CD4-positive, alpha-beta T cell treated with Interleukin-17A for 4 hours (primary cell): ENCODE data around the gene CNKSR3.
A peak's percentile ranks its signal among the peaks of the same experiment; 100 is the strongest.

ENCODE experiments used
- DNase-seq: peaks from one replicate; pipeline ENCODE4 v3.0.0-alpha.2; 2020; ENCODE audit warnings: mixed read lengths

CNKSR3 gene

DNA sequence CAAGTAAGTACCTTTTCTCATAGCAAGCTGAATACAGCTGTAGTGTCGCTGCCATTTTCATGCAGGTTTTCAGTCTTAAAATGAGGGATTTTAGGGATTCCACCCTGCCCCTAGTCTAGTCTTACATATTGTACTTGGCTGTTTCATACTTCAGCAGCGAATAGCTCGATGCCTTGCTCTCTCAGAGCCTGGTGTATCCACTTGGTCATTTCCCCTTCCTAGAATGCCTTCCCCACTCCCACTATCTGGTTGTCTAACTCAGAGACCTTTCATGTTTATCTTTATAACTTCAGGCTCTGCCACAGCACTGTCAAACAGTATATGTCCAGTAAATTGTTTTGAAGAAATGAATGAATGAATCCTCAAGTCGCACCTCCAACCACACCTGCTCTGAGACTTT lies 132.8 kb downstream of the CNKSR3 start:
- DNase-seq: no peak

DNA sequence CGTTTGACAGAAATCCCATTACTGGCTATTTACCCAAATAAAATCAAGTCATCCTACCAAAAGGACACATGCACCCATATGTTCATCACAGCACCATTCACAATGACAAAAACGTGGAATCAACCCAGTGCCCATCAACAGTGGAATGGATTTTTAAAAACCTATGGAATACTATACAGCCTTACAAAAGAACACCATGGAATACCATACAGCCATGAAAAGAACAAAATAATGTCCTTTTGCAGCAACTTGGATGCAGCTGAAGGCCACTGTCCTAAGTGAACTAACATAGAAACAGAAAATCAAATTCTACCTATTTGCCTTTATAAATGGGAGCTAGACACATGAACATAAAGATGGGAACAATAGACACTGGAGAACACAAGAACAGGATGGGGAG lies 136.5 kb downstream of the CNKSR3 start:
- DNase-seq: no peak

DNA sequence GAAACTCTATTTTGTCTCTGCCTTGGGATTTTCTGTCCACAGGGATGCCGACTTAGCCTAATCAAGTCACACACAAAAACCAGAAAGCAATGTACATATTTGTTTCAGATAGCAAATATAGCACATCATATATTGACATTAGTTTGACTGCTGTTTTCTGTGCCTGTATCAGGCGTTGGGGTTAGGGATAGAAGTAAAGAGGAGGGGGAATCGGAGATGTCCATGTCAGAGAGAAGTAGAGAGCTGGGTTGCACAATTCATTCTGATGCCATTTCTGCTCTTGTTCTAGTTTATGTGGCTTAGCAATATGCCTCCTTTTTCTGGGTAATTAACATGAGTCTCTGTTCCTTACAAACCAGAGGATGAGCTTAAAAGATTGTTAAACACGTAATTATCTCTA lies 139.2 kb downstream of the CNKSR3 start:
- DNase-seq: no peak

DNA sequence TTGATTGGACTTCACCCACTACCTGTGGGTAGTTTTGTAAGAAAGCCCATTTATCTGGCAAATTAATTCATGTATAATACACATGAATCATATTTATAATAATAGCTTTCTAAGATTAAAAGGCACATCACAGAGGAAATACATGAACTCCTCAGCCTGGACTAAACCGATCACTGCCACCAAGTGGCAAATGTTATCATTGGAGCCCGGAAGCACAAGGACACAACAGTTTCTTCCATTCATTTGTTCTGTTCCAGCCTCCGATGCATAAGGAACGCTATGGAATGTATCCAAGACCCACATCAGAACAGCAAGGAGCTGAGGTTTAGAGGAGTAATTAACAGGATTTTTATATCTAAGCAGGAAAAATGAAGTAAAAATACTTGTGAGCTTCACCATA lies 139.9 kb downstream of the CNKSR3 start:
- peak; percentile 30 for DNase-seq

DNA sequence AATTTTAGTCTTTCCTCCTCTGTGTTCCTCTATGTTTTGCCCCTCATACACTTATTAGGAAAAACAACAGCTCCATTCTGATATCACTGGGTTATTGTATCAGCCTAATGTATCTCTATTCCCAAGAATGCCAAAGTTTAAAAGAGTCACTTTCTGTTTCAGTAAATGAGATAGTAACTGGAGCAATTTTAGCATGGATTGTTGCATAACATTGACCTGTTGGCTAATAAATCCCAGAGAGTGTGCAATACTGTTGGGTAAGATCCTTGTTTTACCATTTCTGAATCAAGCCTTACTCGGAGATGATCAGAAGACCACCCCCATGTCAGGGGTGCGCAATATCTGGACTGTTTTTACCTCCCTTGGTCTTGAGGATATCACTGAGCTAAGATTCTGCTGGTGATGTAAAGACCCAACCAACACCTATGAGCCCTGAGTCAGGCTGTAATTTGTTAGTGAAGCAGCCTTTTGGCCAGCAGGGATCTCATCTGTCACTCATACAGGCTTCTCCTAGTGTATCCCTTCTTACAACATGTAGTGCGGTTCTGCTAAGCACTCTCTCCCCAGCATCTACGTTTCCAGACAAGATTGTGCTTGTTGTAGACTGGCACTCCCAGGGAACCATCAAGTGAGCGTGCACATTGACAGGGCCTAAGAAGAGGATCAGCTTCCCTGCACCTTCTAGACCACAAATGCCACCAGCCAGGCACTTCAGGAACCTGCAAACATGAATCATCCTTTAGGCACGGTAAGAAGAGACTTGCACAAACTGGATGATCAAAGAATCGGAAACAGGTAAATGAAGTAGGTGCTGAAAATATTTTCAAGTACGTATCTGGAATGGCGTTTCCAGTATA lies 142.4 kb downstream of the CNKSR3 start:
- DNase-seq: no peak

DNA sequence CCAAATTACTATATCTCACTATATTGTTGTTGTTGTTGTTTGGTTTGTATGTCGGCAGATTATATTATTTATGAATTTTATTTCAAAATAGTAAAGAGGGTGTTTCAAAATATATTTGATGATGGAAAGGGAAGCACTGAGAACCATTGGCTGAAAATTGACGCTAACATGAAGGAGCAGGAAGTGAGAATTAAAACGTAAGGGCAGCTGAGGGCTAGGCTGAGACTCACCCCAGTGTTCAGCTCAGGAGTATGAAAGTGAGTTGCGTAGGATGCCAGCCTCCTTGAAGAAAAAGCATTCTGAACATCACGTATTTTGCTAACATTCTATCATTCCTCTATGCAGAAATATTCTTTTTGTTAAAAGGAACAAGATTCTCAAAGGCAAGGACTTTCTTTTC lies 143.1 kb downstream of the CNKSR3 start:
- DNase-seq: no peak

DNA sequence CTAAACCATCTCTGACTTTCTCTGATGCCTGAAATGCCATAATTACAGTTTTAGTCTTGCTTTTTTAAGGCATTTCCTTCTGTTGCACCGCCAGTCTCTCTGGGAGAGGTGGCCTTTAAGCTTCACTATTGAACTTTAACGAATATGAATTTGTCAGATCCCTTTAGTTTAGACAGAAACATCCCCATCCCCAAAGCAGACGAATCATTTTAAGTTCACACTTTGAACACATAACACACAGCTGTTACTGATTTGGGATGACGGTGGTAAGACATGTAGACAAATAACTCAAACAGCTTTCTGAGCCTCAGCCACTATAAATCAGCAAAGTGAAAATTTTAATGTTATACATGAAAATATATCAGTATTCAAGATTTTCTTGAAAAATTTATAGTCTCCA lies 146.7 kb downstream of the CNKSR3 start:
- no peak for DNase-seq

DNA sequence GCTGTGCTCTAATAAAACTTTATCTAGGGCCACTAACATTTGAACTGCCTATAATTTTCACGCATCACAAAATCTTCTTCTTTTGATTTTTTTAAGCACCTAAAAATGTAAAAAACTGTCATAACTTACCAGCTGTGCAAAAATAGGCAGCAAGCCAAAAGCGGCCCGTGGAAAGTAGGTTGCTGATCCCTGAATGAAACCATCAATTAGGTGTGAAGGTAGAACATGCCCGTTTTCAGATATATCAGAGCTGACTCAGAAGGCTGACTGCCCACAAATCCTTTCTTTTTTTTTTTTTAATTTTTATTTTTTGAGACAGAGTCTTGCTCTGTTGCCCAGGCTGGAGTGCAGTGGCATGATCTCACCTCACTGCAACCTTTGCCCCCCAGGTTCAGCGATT lies 149.0 kb downstream of the CNKSR3 start:
- DNase-seq: no peak

DNA sequence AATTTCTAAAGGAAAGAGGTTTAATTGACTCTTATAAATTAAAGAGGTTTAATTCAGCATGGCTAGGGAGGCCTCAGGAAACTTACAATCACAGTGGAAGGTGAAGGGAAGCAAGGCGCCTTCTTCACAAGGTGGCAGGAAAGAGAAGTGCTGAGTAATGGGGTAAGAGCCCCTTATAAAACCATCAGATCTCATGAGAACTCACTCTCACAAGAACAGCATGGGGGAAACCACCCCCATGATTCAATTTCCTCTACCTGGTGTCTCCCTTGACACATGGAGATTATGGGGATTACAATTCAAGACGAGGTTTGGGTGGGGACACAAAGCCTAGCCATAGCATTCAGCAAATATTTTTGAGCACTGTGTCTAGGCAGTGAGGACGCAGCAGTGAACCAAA lies 150.0 kb downstream of the CNKSR3 start:
- DNase-seq: no peak

DNA sequence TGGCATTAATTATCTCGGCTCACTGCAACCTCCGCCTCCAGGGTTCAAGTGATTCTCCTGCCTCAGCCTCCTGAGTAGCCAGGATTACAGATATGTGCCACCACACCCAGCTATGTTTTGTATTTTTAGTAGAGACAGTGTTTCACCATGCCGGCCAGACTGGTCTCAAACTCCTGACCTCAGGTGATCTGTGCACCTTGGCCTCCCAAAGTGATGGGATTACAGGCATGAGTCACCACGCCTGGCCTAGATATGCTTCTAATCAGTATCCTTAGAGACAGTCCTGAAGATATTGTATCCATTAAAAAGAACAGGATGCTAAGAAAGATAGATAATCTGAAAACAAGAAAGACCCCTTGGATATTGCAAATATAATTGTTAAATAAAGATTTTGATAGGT lies 150.8 kb downstream of the CNKSR3 start:
- DNase-seq: no peak

DNA sequence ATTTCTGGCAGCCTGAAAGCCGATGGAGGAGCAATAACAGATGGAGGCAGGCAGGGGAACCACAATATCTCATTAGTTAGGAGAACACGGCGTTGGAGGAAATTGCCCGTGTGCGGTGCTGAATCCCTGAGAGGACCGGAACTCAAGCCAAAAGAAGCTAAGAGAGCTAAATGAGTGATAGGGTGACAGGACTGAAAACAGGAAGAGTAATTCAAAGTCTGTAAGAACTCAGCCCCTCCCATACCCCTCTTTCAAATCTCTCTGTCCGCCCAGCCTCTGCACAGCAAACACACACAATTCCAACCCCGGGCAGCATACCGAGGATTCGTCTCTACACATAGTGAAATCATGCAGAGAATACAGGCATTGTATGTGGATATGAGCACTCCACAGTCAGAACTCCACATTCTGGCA lies 151.3 kb downstream of the CNKSR3 start:
- peak; percentile 21 for DNase-seq

DNA sequence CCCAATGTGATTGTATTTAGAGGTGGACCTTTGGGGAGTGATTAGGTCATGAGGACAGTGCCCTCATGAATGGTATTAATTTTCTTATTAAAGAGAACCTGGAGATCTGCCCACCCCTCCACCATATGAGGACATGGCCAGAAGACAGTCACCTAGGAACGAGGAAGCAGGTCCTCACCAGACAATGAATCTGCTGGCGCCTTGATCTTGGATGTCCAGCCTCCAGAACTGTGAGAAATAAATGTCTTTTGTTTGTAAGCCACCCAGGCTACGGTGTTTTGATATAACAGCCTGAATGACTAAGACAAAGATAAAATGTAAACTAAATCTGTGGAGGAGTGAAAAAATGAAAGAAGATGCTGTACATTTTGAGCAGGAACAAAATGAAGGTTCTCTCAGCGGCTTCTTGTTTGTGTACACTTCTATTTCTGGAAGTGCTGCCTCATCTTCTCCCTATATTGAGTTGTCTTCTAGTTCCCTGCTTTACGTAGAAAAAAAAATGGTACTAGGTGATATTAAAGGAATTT lies 152.4 kb downstream of the CNKSR3 start:
- no peak for DNase-seq

DNA sequence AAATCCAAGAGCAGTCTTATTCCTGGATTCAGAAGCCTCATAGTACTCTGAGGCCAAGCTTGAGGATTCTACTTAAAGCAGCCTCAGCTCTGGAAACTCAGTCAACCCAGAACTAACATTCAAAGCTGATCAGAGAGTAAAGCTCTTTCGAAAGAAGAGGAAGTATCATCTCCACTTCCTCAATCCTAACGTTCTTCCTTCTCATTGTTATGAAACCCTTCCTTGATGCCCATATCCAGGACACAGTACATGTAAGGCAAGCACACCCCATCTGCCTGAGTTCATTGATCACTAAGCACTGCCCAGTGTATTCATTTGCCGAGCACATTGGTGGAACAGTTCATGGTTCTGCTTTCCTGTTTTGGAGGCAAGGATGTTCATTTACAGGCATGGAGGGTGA lies 153.8 kb downstream of the CNKSR3 start, which contains the start of gene IPCEF1:
Gene IPCEF1, minus strand, starts transcription at position 114 of the 400 bp plus-strand sequence. CDS start 90,856 bp downstream, outside the sequence.
- no peak for DNase-seq

DNA sequence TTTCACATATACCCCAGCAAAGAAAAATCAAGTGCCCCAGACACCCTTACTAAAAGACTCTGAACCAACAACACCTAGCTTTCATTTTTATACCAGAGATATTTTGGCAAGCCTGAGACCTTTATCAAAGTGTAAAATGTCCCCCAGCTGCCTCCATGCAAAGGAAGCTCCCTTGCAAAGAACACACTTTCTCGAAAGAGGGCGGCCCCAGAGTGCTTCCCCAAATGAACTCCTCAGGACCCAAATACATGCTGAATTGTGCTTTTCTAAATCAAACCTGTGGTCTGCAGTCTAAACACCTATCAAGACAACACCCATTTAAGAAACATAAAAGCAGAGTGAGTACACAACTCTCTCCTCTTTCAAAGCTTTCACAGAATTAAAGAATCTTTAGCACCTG lies 154.4 kb downstream of the CNKSR3 start:
- no peak for DNase-seq

DNA sequence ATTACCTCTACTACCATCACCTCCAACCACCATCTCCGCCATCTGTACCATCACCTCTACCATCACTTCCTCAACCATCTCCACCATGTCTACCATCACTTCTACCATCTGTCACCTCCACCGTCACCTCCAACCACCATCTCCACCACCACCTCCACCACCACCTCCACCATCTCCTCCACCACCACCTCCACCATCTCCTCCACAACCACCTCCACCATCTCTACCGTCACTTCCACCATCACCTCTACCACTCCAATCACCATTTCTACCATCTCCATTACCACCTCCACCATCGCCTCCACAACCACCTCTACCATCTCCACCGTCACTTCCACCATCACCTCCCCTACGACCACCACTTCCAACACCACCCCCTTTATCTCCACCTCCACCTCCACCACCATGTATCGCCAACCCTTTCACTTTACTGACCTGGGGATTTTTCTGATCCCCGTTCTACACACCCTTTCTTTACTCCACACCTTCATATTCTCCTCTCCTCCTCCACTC lies 156.2 kb downstream of the CNKSR3 start:
- DNase-seq: no peak

DNA sequence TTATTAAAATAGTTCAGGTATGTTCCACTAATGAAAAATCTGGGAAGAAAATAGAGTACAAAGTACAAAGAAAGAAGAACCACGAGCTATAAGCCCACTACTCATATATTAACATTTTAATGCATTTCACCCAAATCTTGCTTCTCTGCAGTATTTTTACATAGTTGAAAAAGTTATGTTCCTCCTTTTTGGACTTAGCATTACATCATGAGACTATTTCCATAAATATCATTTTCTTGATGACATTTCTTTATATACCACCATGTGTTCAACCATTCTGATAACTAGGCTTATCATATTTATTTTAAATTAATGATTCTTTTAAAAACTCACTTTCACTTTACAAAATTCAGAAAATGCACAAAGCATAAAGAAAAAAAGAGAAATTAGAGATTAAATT lies 156.9 kb downstream of the CNKSR3 start:
- DNase-seq: no peak

DNA sequence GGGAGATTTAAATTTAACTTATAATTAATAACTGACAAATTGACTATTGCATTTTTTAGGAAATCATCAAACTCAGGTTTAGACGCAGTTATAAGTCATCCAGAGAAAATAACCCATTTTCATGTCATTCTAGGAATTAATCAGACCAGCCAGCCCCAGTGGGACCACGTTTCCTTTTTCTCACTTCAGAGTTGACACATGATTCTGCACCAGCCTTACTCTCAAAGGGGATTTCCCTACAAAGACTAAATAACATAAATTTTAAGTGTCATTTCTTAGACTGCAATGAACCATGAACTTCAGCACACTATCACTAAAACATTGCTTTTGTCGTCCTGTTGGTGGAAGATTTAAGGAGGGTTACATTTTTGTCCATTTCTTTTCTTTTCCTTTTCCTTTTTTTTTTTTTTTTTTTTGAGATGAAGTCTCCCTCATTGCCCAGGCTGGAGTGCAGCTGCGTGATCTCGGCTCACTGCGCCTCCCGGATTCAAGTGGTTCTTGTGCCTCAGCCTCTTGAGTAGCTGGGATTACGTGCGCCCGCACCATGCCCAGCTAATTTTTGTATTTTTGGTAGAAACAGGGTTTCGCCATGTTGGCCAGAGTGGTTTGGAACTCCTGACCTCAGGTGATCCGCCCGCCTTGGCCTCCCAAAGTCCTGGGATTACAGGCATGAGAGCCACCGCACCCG lies 157.4 kb downstream of the CNKSR3 start:
- no peak for DNase-seq

DNA sequence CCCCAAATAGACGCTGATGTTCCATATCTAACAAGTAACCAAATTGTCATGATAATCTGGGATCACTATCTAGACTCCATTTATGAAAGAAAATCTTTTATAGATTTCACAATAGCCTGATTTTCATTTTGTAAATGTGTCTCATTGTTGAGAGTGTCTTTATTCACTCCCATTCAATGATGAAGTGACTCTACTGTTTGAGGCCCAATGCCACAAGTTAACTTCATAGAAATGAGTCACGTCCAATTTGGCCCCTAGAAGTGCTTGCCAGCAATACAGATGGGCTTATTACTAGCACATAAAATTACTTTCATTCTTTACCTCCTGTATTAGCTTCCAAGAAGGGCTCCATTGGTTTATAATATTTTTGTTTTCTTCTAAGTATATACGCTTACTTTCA lies 160.2 kb downstream of the CNKSR3 start:
- DNase-seq: no peak

DNA sequence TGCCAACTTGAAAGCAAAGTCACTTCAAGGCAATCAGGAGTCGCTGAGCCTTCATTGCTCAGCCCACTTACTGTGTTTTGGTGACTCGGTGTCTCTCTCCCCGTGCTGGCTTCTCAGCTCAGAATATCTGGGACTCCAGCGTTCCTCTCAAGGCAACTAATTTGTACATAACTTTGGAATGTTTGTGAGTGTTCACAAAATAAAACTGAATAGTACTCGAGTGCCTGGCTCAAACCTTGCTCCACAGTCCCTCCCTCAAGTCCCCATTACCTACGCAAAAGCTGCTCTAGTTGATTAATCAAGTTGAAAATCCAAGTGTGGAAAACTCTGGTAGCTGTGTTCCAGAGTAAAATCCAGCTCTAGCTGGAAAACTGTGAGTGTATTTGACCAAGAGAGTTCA lies 162.5 kb downstream of the CNKSR3 start:
- DNase-seq: no peak

DNA sequence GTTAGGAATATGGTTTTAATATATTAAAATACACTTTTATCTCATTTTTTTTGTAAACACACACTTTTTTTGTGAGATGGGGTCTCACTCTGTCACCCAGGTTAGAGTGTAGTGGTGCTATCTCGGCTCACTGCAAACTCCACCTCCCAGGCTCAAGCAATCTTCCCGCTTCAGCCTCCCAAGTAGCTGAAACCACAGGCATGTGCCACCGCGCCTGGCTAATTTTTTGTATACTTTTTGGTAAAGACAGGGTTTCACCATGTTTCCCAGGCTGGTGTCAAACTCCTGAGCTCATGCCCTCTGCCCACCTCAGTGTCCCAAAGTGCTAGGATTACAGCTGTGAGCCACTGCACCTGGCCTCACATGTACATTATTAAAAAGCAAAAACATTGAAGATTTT lies 164.7 kb downstream of the CNKSR3 start:
- no peak for DNase-seq

DNA sequence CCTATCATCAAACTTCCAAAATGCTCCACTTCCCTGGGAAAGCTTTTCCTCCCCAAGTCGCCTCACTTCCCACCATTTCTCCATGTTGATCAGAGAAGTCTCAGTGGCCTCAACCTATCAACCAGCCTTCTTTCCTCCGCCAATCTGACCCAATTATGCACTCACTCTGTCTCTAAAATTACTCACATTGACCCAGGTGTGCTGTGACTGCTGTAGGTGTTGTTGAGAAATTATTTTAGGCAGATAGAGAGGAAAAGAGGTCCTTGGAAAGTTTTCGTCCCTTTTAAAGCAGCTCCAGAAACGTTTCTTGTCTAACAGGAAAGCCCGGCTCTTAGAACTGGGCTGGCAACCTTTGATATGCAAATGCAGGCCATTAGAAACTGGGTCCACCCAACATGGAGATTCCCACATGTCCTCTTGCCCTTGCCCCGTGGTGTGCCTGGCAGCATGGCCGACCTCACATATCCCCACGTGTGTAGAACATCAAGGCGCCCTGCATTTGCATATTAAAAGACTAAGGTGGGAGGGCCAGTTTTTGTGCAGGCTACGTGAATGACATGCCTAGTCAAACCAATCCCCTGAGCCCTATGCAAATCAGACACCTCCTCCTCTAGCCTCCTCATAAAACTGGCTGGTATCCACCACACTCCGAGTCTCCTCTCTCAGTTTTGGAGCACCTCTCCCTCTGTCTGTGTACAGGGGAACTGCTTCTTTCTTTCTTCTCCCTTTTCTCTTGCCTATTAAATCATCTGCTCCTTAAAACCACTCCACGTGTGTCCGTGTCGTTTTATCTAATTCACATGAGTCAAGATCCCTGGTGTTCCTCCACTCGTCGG lies 166.8 kb downstream of the CNKSR3 start:
- no peak for DNase-seq

DNA sequence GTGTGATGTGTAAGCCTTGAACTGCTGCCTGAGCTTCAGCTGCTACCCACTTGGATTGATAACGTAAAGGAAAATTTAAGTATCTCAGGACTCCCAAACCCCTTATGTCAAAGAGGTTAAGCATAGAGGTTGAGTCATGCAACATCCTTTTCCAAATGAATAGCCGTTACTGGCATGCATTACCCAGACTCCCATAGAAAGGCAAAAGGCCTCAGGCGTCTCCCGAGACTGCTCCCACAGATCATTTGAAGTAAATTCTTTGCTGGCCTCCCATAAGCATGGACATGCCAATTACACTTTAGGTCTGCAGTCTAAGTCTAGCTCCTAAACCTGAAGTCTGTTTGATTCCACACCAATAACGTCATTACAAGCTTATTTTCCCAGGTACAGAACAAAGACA lies 168.6 kb downstream of the CNKSR3 start:
- no peak for DNase-seq

DNA sequence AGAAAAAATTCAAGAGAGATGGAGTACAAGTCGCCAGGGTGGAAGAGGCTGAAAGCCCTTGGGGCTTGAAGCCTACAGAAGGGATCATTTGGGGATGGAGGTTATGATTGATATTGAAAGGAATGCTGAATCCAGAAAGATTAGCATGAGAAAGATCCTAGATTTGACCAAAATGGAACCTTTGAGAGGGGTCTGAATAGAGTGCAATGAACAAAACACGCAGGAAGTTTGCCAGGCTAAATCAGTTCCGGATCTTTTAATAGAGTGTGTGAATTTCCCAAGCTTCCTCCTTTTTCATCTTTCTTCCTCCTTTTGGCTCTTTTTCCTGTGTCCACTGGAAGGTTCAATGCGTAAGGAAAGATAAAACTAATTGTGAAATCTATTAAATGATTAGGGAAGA lies 169.1 kb downstream of the CNKSR3 start:
- no peak for DNase-seq
